Activated CD4-positive, alpha-beta T cell treated with anti-CD3 and anti-CD28 coated beads, Interleukin-2, amount 50 U/mL, for 48 hours (primary cell): Measurements from ENCODE around the gene XRCC3.

Experiments
- DNase-seq, 2 experiments: peaks; one replicate each; pipeline ENCODE4 v3.0.0-alpha.2; 2020

XRCC3 gene

GRCh38 chr14:103738166-103738565, 22.9 kb upstream of the XRCC3 start:
- DNase-seq, result no peak

- DNase-seq, result no peak
These were observed 22.3 kb upstream of the XRCC3 start for GRCh38 chr14:103737432-103738045.

GRCh38 chr14:103736546-103737431, 21.5 kb upstream of the XRCC3 start:
- no peak for DNase-seq

GRCh38 chr14:103735815-103736545, 20.7 kb upstream of the XRCC3 start:
- no peak for DNase-seq

- DNase-seq, result no peak
These were observed 20.2 kb upstream of the XRCC3 start for GRCh38 chr14:103735439-103735814.

GRCh38 chr14:103735022-103735421, 19.8 kb upstream of the XRCC3 start:
- DNase-seq, result no peak

GRCh38 chr14:103734081-103734888, 19.0 kb upstream of the XRCC3 start:
- no peak for DNase-seq

- no peak for DNase-seq
These were observed 18.4 kb upstream of the XRCC3 start for GRCh38 chr14:103733651-103734050.

GRCh38 chr14:103732868-103733620, 17.8 kb upstream of the XRCC3 start:
- no peak for DNase-seq

- no peak for DNase-seq
These were observed 16.9 kb upstream of the XRCC3 start for GRCh38 chr14:103731916-103732867.

- no peak for DNase-seq
These were observed 16.2 kb upstream of the XRCC3 start for GRCh38 chr14:103731481-103731880.

GRCh38 chr14:103730490-103731035, 15.3 kb upstream of the XRCC3 start:
- DNase-seq, result no peak

GRCh38 chr14:103729496-103730448, 14.5 kb upstream of the XRCC3 start:
- DNase-seq, result no peak

GRCh38 chr14:103728721-103729120, 13.5 kb upstream of the XRCC3 start:
- no peak for DNase-seq

GRCh38 chr14:103728141-103728540, 12.9 kb upstream of the XRCC3 start:
- DNase-seq, result no peak

- DNase-seq, result no peak
These were observed 12.2 kb upstream of the XRCC3 start for GRCh38 chr14:103727313-103727980.

- no peak for DNase-seq
These were observed 11.2 kb upstream of the XRCC3 start for GRCh38 chr14:103726474-103726873.

- no peak for DNase-seq
These were observed 10.6 kb upstream of the XRCC3 start for GRCh38 chr14:103725739-103726395.
